Measurements from ENCODE around the gene BAX. TPM values are rescaled to one million over a fixed set of nuclear protein-coding genes. Genes with fewer than 3 reads are reported as not detected.

Gene BAX
- total RNA-seq, 1 donor from 2014 or later = 12.5 TPM

GRCh38 chr19:48933382-48933932 is 21.2 kb upstream of the BAX start, which contains the start of gene DHDH:
Gene DHDH, plus strand, starts transcription at chr19:48933699. Its CDS starts 23 bp downstream, at chr19:48933722.
- peak; percentile 57 for DNase-seq

GRCh38 chr19:48934837-48935236 is 19.8 kb upstream of the BAX start:
- DNase-seq = no peak

GRCh38 chr19:48935864-48936263 is 18.8 kb upstream of the BAX start:
- DNase-seq = no peak

GRCh38 chr19:48938256-48938655 is 16.4 kb upstream of the BAX start:
- no peak for DNase-seq

- no peak for DNase-seq
Observed at GRCh38 chr19:48940902-48941301, 13.8 kb upstream of the BAX start.

GRCh38 chr19:48943081-48943480 is 11.6 kb upstream of the BAX start:
- DNase-seq = no peak

- DNase-seq = no peak
Observed at GRCh38 chr19:48945415-48945814, 9.3 kb upstream of the BAX start.

GRCh38 chr19:48945817-48946216 is 8.9 kb upstream of the BAX start:
- no peak for DNase-seq

- DNase-seq = no peak
Observed at GRCh38 chr19:48946463-48947257, 8.0 kb upstream of the BAX start.

GRCh38 chr19:48947258-48947542 is 7.5 kb upstream of the BAX start:
- DNase-seq = no peak

GRCh38 chr19:48950159-48950558 is 4.5 kb upstream of the BAX start:
- no peak for DNase-seq

GRCh38 chr19:48950830-48951519 is 3.7 kb upstream of the BAX start:
- no peak for DNase-seq

GRCh38 chr19:48953141-48953540 is 1.5 kb upstream of the BAX start:
- DNase-seq = no peak

GRCh38 chr19:48953990-48954594 is 583 bp upstream of the BAX start:
- no peak for DNase-seq

GRCh38 chr19:48955308-48955958 is 758 bp downstream of the BAX start:
- no peak for DNase-seq

- no peak for DNase-seq
Observed at GRCh38 chr19:48958006-48958405, 3.3 kb downstream of the BAX start.

GRCh38 chr19:48959341-48960239 is 4.9 kb downstream of the BAX start:
- no peak for DNase-seq

GRCh38 chr19:48961051-48961649 is 6.5 kb downstream of the BAX start:
- no peak for DNase-seq

- no peak for DNase-seq
Observed at GRCh38 chr19:48961673-48962028, 7.0 kb downstream of the BAX start.

GRCh38 chr19:48962029-48962848 is 7.6 kb downstream of the BAX start:
- no peak for DNase-seq

- DNase-seq = no peak
Observed at GRCh38 chr19:48962849-48963165, 8.1 kb downstream of the BAX start.

Data from occipital lobe (tissue), 2 donors.